Ramos (cell line): ENCODE measurements around the gene BACH1.

Experiments
- in situ Hi-C: fragments of 300-500 bp; cut with MboI; formaldehyde crosslinking; loops from one replicate; pipeline ENCODE4 v1.14.3; 2022; ENCODE audit warnings: low sequenced_read_pairs; ENCODE audit not compliant: unreplicated experiment

Gene BACH1

GRCh38 chr21:29289317-29289716 lies 9.4 kb upstream of the BACH1 start:
- in situ Hi-C loops = no loop called here

DNA sequence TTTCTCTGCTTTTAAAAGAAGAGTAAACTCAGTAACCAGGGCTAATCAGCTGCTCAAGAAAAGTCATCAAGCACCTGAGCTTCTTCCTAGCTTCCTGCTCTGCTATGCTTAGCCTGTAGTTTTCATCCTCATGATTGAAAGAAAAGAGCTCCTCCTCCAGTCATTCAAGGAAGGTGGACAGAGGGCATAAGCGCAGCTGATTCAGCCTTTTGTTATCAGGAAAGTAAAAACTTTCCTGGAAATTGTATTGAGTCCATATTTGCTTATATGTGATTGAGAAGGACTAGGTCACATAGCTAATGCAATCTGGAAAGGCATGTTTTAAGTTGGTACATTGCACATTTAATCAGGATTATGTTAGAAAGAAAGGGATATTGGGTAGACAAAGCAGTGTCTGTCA lies 8.5 kb upstream of the BACH1 start:
- in situ Hi-C loops = no loop called here

- in situ Hi-C loops = no loop called here
These were observed 5.2 kb upstream of the BACH1 start for GRCh38 chr21:29293495-29293894.

GRCh38 chr21:29295066-29295650 lies 3.6 kb upstream of the BACH1 start:
- in situ Hi-C loops = no loop called here

GRCh38 chr21:29296446-29296845 lies 2.3 kb upstream of the BACH1 start:
- in situ Hi-C loops = no loop called here

GRCh38 chr21:29297483-29298347 lies 1.0 kb upstream of the BACH1 start:
- in situ Hi-C loops = no loop called here

- in situ Hi-C loops = no loop called here
These were observed 559 bp downstream of the BACH1 start for GRCh38 chr21:29299046-29299915.

DNA sequence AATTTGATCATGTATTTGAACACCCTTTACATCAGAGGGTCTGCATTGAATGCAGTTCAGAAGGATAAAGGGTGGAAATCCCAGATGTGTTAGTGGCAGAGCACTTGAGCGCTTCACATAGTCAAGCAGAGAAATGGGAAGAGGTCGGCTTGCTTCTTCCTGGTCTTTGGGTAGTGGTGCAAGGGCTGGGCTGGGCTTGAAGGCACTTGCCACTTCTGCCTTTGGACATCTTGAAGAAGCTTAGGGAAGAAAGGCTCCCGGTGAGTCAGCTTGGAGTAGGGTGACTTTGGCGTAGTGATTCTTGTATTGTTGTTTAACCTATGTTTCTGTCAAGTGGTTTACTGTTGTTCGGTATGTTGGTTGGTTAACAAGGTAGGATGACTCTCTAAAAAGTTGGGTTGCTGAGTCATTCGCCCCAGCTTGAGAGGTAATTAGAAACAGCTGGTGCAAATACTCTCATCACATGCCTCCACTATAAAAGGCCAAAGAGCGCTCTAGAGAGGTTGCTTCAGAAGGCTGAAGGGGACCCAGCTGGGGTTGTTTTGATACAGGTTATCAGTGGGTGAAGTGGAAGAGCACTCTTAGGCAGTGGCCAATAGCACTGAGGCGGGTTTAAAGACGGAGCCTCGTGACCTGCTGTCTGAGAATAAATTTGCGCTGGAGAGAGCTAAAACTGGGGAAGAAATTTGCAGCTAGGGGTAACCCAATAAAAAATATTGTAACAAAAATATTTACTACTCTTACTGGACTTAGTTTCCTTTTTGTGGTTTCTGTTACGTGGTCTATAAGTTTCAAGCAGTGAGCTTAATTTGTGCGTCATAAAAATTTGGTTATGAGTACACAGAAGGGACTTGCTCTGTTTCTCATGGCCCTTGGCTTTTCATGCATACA lies 1.4 kb downstream of the BACH1 start:
- in situ Hi-C loops = no loop called here

DNA sequence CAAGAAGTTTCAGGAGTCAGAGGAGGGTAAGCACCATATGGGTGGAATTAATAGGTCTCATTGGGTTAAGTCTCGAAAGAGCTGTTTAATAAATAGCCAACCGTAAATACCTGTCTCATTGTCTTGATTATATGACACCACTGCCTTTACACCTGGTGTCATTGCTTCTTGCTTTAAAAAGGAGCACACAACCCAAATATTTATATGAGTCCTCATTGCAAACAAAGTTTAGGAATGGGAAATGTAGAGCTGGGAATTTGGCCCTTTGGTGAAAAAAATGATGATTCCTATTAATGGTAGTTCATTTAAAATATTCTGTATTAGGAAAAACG lies 2.1 kb downstream of the BACH1 start:
- in situ Hi-C loops = no loop called here

GRCh38 chr21:29301691-29302090 lies 3.0 kb downstream of the BACH1 start:
- in situ Hi-C loops = no loop called here

GRCh38 chr21:29302359-29302875 lies 3.7 kb downstream of the BACH1 start:
- in situ Hi-C loops = no loop called here

GRCh38 chr21:29303288-29303687 lies 4.6 kb downstream of the BACH1 start:
- in situ Hi-C loops = no loop called here

DNA sequence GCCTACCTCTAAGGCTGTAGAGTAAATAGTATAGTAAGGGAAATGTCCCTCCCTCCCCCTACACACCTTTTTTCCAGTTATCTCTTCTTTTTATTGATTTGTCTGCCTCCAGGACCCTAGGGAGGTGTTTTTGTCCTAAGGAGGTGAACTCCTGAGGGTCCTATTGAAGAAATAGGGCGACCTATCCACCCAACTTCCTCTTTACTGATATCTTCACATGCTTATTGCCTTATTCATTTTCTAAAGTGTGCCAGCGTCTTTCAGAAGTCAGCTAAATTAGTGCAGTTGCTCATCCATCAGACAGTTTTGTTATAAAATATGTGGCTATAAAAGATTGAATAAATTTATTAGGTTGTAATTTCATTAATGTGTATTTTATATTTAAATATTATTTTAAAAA lies 5.9 kb downstream of the BACH1 start:
- in situ Hi-C loops = no loop called here

GRCh38 chr21:29305068-29305467 lies 6.3 kb downstream of the BACH1 start:
- in situ Hi-C loops = no loop called here

- in situ Hi-C loops = no loop called here
These were observed 6.8 kb downstream of the BACH1 start for GRCh38 chr21:29305561-29305960.

- in situ Hi-C loops = no loop called here
These were observed 8.2 kb downstream of the BACH1 start for GRCh38 chr21:29306920-29307319.

DNA sequence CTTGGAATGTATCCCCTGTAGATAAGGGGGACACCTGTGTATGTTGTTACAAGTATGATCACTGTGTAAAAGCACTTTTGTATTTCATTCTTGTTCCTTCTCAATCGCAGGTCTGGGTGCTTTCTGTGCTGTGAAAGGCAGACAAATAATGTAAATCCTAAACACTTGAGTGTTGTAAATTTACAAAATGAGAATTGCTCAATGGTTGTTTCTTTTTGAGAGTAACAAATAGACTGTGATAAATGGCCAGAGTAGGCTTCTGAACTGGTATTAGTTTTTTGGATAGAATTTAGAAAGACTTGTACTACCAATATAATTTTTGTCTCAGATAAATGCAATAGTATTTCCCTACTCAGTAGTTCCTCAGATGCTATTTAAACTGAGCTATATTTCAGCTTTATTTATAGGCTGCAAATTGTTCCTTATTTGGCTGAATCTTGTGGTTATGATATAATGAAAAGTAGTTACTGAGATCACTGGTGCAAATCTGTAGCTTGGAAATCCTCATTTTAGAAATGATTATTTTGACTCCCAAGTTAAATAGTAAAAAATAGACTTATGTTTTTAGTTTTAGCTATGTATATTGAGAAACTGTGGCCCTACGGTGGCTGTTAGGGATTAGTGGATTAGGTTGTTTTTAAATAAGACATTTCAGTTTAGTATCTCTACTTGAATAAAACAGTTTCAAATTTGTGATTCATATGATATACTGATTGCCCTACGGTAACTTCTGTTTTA lies 9.2 kb downstream of the BACH1 start:
- in situ Hi-C loops = no loop called here

- in situ Hi-C loops = no loop called here
These were observed 9.7 kb downstream of the BACH1 start for GRCh38 chr21:29308456-29308783.

- in situ Hi-C loops = no loop called here
These were observed 11.0 kb downstream of the BACH1 start for GRCh38 chr21:29309703-29310102.
